NCI-H1417 treated with DMSO at 0.1 percent for 48 hours (cell line): ENCODE results near the gene KCNMA1.

Source experiments
- DNase-seq: peaks from one replicate; lab custom pipeline; 2025; lab: John Stamatoyannopoulos, UW

KCNMA1 gene

GRCh38 chr10:77448226-77448625 is 189.4 kb downstream of the KCNMA1 start:
- peak; percentile 3 for DNase-seq

- DNase-seq = no peak
Measured at GRCh38 chr10:77446700-77447099, 190.9 kb downstream of the KCNMA1 start.

- no peak for DNase-seq
Measured at GRCh38 chr10:77445547-77445946, 192.1 kb downstream of the KCNMA1 start.

GRCh38 chr10:77444041-77444440 is 193.6 kb downstream of the KCNMA1 start:
- no peak for DNase-seq

GRCh38 chr10:77442699-77443189 is 194.9 kb downstream of the KCNMA1 start:
- DNase-seq = peak; percentile 58

- DNase-seq = no peak
Measured at GRCh38 chr10:77441353-77442166, 196.0 kb downstream of the KCNMA1 start.

GRCh38 chr10:77436257-77436975 is 201.2 kb downstream of the KCNMA1 start:
- DNase-seq = no peak

- DNase-seq = no peak
Measured at GRCh38 chr10:77433546-77433945, 204.1 kb downstream of the KCNMA1 start.

- no peak for DNase-seq
Measured at GRCh38 chr10:77431980-77432797, 205.4 kb downstream of the KCNMA1 start.

GRCh38 chr10:77431209-77431611 is 206.4 kb downstream of the KCNMA1 start:
- no peak for DNase-seq

GRCh38 chr10:77430530-77430929 is 207.1 kb downstream of the KCNMA1 start:
- no peak for DNase-seq

GRCh38 chr10:77428691-77429395 is 208.8 kb downstream of the KCNMA1 start:
- DNase-seq = no peak

- DNase-seq = no peak
Measured at GRCh38 chr10:77424257-77424656, 213.4 kb downstream of the KCNMA1 start.

- no peak for DNase-seq
Measured at GRCh38 chr10:77422491-77423338, 214.9 kb downstream of the KCNMA1 start.

- no peak for DNase-seq
Measured at GRCh38 chr10:77421591-77421990, 216.0 kb downstream of the KCNMA1 start.

- no peak for DNase-seq
Measured at GRCh38 chr10:77420947-77421523, 216.6 kb downstream of the KCNMA1 start.

- DNase-seq = no peak
Measured at GRCh38 chr10:77419979-77420378, 217.6 kb downstream of the KCNMA1 start.

GRCh38 chr10:77419056-77419455 is 218.6 kb downstream of the KCNMA1 start:
- DNase-seq = no peak

GRCh38 chr10:77417806-77418640 is 219.6 kb downstream of the KCNMA1 start:
- no peak for DNase-seq
